H1 (cell line): Measurements from ENCODE around the gene ZDHHC8. TPM values are rescaled to one million over a fixed set of nuclear protein-coding genes. Genes with fewer than 3 reads are reported as not detected.
A peak's percentile ranks its signal among the peaks of the same experiment; 100 is the strongest.

ENCODE experiments used
- CTCF ChIA-PET: fragments of 300-600 bp; sonication (Branson Sonifier 250); formaldehyde crosslinking; loops from one replicate; lab custom pipeline; 2021; ENCODE audit not compliant: partially characterized antibody; lab: Charles Lee
- POLR2A ChIA-PET: fragments of 300-600 bp; sonication (Branson Sonifier 250); formaldehyde crosslinking; loops from one replicate; lab custom pipeline; 2021; ENCODE audit warnings: inconsistent platforms; ENCODE audit not compliant: partially characterized antibody; lab: Charles Lee
- DNase-seq, 2 experiments: peaks; one replicate each; pipeline versions ENCODE4 v3.0.0 to v3.0.0-alpha.2; 2010 to 2022; ENCODE audit warnings: low spot score in 2 of 2, low read depth in 1 of 2, mixed read lengths in 1 of 2
- FAIRE-seq: peaks from 2 replicates; lab custom pipeline; 2011; peaks lifted over from hg19 to GRCh38; lab: Jason Lieb, UNC
- H2AFZ ChIP-seq: 2 replicates; pipeline ENCODE4 v1.8.1; 2012; ENCODE audit warnings: low read length, inconsistent platforms
- H2AK5ac ChIP-seq: 2 replicates; pipeline ENCODE4 v1.6.1; 2013; ENCODE audit warnings: low read depth, low read length
- H2BK120ac ChIP-seq: replicated peaks from 2 replicates; pipeline ENCODE3; 2013; ENCODE audit warnings: low read depth, low read length, inconsistent platforms
- H2BK12ac ChIP-seq: 2 replicates; pipeline ENCODE4 v1.6.1; 2013; ENCODE audit warnings: low read depth, low read length
- H2BK15ac ChIP-seq: 2 replicates; pipeline ENCODE4 v1.6.1; 2013; ENCODE audit warnings: low read length
- H2BK20ac ChIP-seq: 2 replicates; pipeline ENCODE4 v1.6.1; 2013; ENCODE audit warnings: low read length
- H2BK5ac ChIP-seq: 2 replicates; pipeline ENCODE4 v1.6.1; 2013; ENCODE audit warnings: low read depth, low read length
- H3K14ac ChIP-seq: 2 replicates; pipeline ENCODE4 v1.6.1; 2013; ENCODE audit warnings: inconsistent platforms; ENCODE audit not compliant: insufficient read length
- H3K18ac ChIP-seq: 2 replicates; pipeline ENCODE4 v1.6.1; 2013; ENCODE audit warnings: low read length; ENCODE audit errors: extremely low read depth
- H3K23ac ChIP-seq: 2 replicates; pipeline ENCODE4 v1.6.1; 2013; ENCODE audit warnings: inconsistent platforms; ENCODE audit not compliant: insufficient read length
- H3K23me2 ChIP-seq: 2 replicates; pipeline ENCODE4 v1.6.1; 2013; ENCODE audit warnings: low read depth, low read length
- H3K27ac ChIP-seq: 2 replicates; pipeline ENCODE4 v1.6.1; 2011; ENCODE audit warnings: low read depth, low read length, inconsistent platforms
- H3K27me3 ChIP-seq, 4 experiments: replicated peaks in 1 of 4; 1 replicate in 1 of 4; 2 replicates in 3 of 4; pipeline versions ENCODE4 v1.6.1 to v1.8.1; 2011 to 2013; ENCODE audit warnings: low read length in 3 of 4, mild to moderate bottlenecking in 3 of 4, inconsistent platforms in 2 of 4, mixed read lengths in 2 of 4, moderate library complexity in 1 of 4; ENCODE audit not compliant: control insufficient read depth in 3 of 4, insufficient read depth in 3 of 4; ENCODE audit errors: extremely low read depth in 1 of 4
- H3K36me3 ChIP-seq, 4 experiments: 2 replicates each; pipeline versions ENCODE4 v1.6.1 to v1.8.1; 2011 to 2013; ENCODE audit warnings: mild to moderate bottlenecking in 4 of 4, low read length in 3 of 4, moderate library complexity in 2 of 4, control low read depth in 1 of 4, inconsistent platforms in 1 of 4; ENCODE audit not compliant: insufficient read depth in 4 of 4, control insufficient read depth in 2 of 4
- H3K4ac ChIP-seq: replicated peaks from 2 replicates; pipeline ENCODE3; 2013; ENCODE audit warnings: low read length, low read depth, mixed read lengths, inconsistent platforms; ENCODE audit not compliant: insufficient read length
- H3K4me1 ChIP-seq, 4 experiments: replicated peaks in 1 of 4; 1 replicate in 1 of 4; 2 replicates in 3 of 4; pipeline versions ENCODE4 v1.6.1 to v1.8.1; 2011 to 2013; ENCODE audit warnings: low read length in 3 of 4, inconsistent platforms in 2 of 4, mixed read lengths in 1 of 4; ENCODE audit not compliant: insufficient read depth in 4 of 4, control insufficient read depth in 3 of 4
- H3K4me2 ChIP-seq, 2 experiments: 2 replicates each; pipeline versions ENCODE4 v1.6.1 to v1.8.1; 2011 to 2013; ENCODE audit warnings: low read depth in 2 of 2, low read length in 2 of 2, control low read depth in 1 of 2, inconsistent platforms in 1 of 2, mild to moderate bottlenecking in 1 of 2; ENCODE audit not compliant: insufficient read depth in 1 of 2
- H3K4me3 ChIP-seq, 4 experiments: fragments of 200-600, 300-600 bp in 1 of 4; sonication (generic), shearing (Covaris generic), sonication (Bioruptor Twin) in 1 of 4; 2 replicates each; pipeline versions ENCODE4 v1.5.1 to v1.8.1; 2011 to 2016; ENCODE audit warnings: low read length in 4 of 4, low read depth in 3 of 4, control low read depth in 2 of 4, inconsistent platforms in 2 of 4, mild to moderate bottlenecking in 2 of 4, mixed read lengths in 1 of 4, moderate library complexity in 1 of 4; ENCODE audit not compliant: insufficient read depth in 2 of 4; ENCODE audit errors: extremely low read depth in 1 of 4
- H3K56ac ChIP-seq: replicated peaks from 2 replicates; pipeline ENCODE3; 2013; ENCODE audit warnings: low read depth, mild to moderate bottlenecking, mixed read lengths, low read length, inconsistent platforms; ENCODE audit not compliant: insufficient read length
- H3K79me1 ChIP-seq: 2 replicates; pipeline ENCODE4 v1.6.1; 2013; ENCODE audit warnings: low read depth, low read length, control low read depth
- H3K79me2 ChIP-seq, 2 experiments: 2 replicates each; pipeline versions ENCODE4 v1.6.1 to v1.8.1; 2012 to 2013; ENCODE audit warnings: low read length in 2 of 2, mild to moderate bottlenecking in 2 of 2, inconsistent platforms in 1 of 2; ENCODE audit not compliant: insufficient read depth in 2 of 2, control insufficient read depth in 1 of 2
- H3K9ac ChIP-seq, 4 experiments: replicated peaks in 1 of 4; 1 replicate in 1 of 4; 2 replicates in 3 of 4; pipeline versions ENCODE4 v1.6.1 to v1.8.1; 2011 to 2013; ENCODE audit warnings: low read depth in 3 of 4, low read length in 3 of 4, control low read depth in 2 of 4, mild to moderate bottlenecking in 2 of 4, moderate library complexity in 2 of 4, inconsistent platforms in 1 of 4; ENCODE audit errors: extremely low read depth in 1 of 4
- H3K9me3 ChIP-seq, 2 experiments: 2 replicates each; pipeline versions ENCODE4 v1.6.1 to v1.8.1; 2012 to 2013; ENCODE audit warnings: mild to moderate bottlenecking in 2 of 2, moderate library complexity in 2 of 2, control low read depth in 1 of 2, inconsistent platforms in 1 of 2, low read depth in 1 of 2, low read length in 1 of 2, mixed read lengths in 1 of 2; ENCODE audit not compliant: insufficient read depth in 2 of 2
- H4K20me1 ChIP-seq, 2 experiments: replicated peaks in 1 of 2; 2 replicates each; pipeline versions ENCODE3 to v1.8.1; 2011 to 2013; ENCODE audit warnings: inconsistent platforms in 2 of 2, low read length in 2 of 2, mild to moderate bottlenecking in 1 of 2; ENCODE audit not compliant: insufficient read depth in 2 of 2, control insufficient read depth in 1 of 2
- H4K5ac ChIP-seq: 2 replicates; pipeline ENCODE4 v1.6.1; 2013; ENCODE audit warnings: low read length, low read depth, mixed read lengths, inconsistent platforms; ENCODE audit not compliant: insufficient read length
- H4K8ac ChIP-seq: 2 replicates; pipeline ENCODE4 v1.8.0; 2013; ENCODE audit warnings: mild to moderate bottlenecking, moderate library complexity, low read length, inconsistent platforms; ENCODE audit not compliant: insufficient read depth; ENCODE audit errors: extremely low read depth
- H4K91ac ChIP-seq: replicated peaks from 2 replicates; pipeline ENCODE3; 2013; ENCODE audit warnings: low read length, mixed read lengths, inconsistent platforms; ENCODE audit not compliant: insufficient read length
- CTBP2 ChIP-seq: IDR thresholded peaks from 2 replicates; pipeline ENCODE4 v1.7.0; 2011; ENCODE audit warnings: borderline replicate concordance, mild to moderate bottlenecking, moderate library complexity, mixed read lengths, low read length; ENCODE audit not compliant: insufficient read depth, insufficient read length
- JUN ChIP-seq: IDR thresholded peaks from 2 replicates; pipeline ENCODE4 v1.6.1; 2011; ENCODE audit warnings: low read depth, mild to moderate bottlenecking, improper control_type of control experiment, low read length
- KDM5A ChIP-seq: fragments of 200-600 bp; IDR thresholded peaks from 2 replicates; pipeline ENCODE4 v1.7.1; 2012; ENCODE audit warnings: mild to moderate bottlenecking, low read length, inconsistent platforms, mixed read lengths
- POLR2A ChIP-seq, 2 experiments: IDR thresholded peaks; 1 replicate in 1 of 2; 2 replicates in 1 of 2; pipeline ENCODE4 v1.6.1; 2011; ENCODE audit warnings: low read depth in 2 of 2, low read length in 2 of 2, mild to moderate bottlenecking in 2 of 2; ENCODE audit errors: control extremely low read depth in 1 of 2
- POLR2AphosphoS5 ChIP-seq: IDR thresholded peaks from 2 replicates; pipeline ENCODE4 v1.6.1; 2011; ENCODE audit warnings: low read depth, low read length
- RAD21 ChIP-seq, 2 experiments: IDR thresholded peaks in 1 of 2; conservative IDR thresholded peaks in 1 of 2; 2 replicates each; pipeline ENCODE4 v1.6.1; 2011; ENCODE audit warnings: low read depth in 2 of 2, low read length in 2 of 2, improper control_type of control experiment in 1 of 2, inconsistent platforms in 1 of 2, mild to moderate bottlenecking in 1 of 2, moderate library complexity in 1 of 2
- TAF7 ChIP-seq: optimal IDR thresholded peaks from 2 replicates; pipeline ENCODE3; 2011; ENCODE audit warnings: low read depth, mild to moderate bottlenecking, inconsistent platforms, low read length, moderate library complexity, borderline replicate concordance
- TEAD4 ChIP-seq: IDR thresholded peaks from 2 replicates; pipeline ENCODE4 v1.6.1; 2012; ENCODE audit warnings: low read depth, low read length, inconsistent platforms, mixed read lengths
- YY1 ChIP-seq: IDR thresholded peaks from 2 replicates; pipeline ENCODE4 v1.6.1; 2011; ENCODE audit warnings: low read depth, mild to moderate bottlenecking, low read length
- WGBS, 2 experiments: shearing (Covaris generic) in 1 of 2; methylation state at CpG; one replicate each; pipeline versions ENCODE4 v1.1.6 to v1.1.7; 2013 to 2015; ENCODE audit warnings: low lambda C conversion rate in 2 of 2, mixed read lengths in 2 of 2, inconsistent platforms in 1 of 2, low coverage in 1 of 2, missing lambda C conversion rate in 1 of 2; ENCODE audit not compliant: insufficient replicate concordance in 2 of 2, insufficient coverage in 1 of 2, insufficient read length in 1 of 2; ENCODE audit errors: extremely low coverage in 1 of 2, missing lambda C conversion rate in 1 of 2; 5-methylcytosine and 5-hydroxymethylcytosine counted together
- polyA plus RNA-seq, 7 experiments: library from polyadenylated mRNA; depleted of rRNA in 3 of 7; stranded (reverse) in 5 of 7; unstranded in 2 of 7; fragments of >200 nt in 5 of 7; fragments of 200-250 nt in 2 of 7; gene quantifications; 1 replicate in 5 of 7; 2 replicates in 1 of 7; 4 replicates in 1 of 7; pipeline versions ENCODE4 v1.2.1 to v1.2.3, GENCODE V29; 2011 to 2013; ENCODE audit warnings: missing spikeins in 2 of 7, mixed read lengths in 2 of 7
- total RNA-seq: library from RNA; stranded (reverse); fragmentation: NEBNext Ultra II Directional; extraction: Animal tissue kit (Norgen Biotek cat#: 25700); gene quantifications from 2 replicates; pipeline ENCODE4 v1.2.1, GENCODE V29; 2021

Gene ZDHHC8
- total and polyA plus RNA-seq, 2 of the 8 experiments (the other 6 are each of a cell fraction or from before 2014, with no cell fraction given), result 18.6 to 65.6 TPM

GRCh38 chr22:20170170-20170569 is 38.6 kb downstream of the ZDHHC8 start:
- no peak for DNase-seq
- Histone ChIP-seq H4K20me1 (no peaks in the 10 kb centered on the region), H2BK120ac (no peak overlapping the region), H2BK12ac (no peak overlapping the region), H4K5ac (no peak overlapping the region), H3K14ac (no peak overlapping the region), H3K4me1 (peaks cover 0 to 5% (median 0%) of the 10 kb centered on the region in 4 experiments; a peak in 2 of 7 replicates), H4K8ac (0 out of 2 replicates have a peak overlapping the region, but pooled peaks have one; percentile 68), H3K79me2 (no peaks in the 10 kb centered on the region), H3K23ac (no peak overlapping the region), H3K79me1 (no peaks in the 10 kb centered on the region), H3K4me2 (no peak overlapping the region), H2AFZ (no peak overlapping the region), H2BK5ac (no peak overlapping the region), H3K9me3 (no peaks in the 10 kb centered on the region), H3K36me3 (no peaks in the 10 kb centered on the region), H2BK15ac (no peak overlapping the region), H3K27me3 (no peaks in the 10 kb centered on the region), H2AK5ac (no peak overlapping the region), H3K4me3 (no peak overlapping the region), H3K4ac (no peak overlapping the region), H3K27ac (no peak overlapping the region), H3K56ac (no peak overlapping the region), H4K91ac (no peak overlapping the region), H3K23me2 (no peaks in the 10 kb centered on the region)
- no peak for FAIRE-seq
- CTCF ChIA-PET, result interaction anchor here (1.0 to 3.4 kb wide), 3 partner anchors 10 to 13 kb away, joined by 3 to 11 read pairs (median 6); no protein-coding TSS in a partner anchor
- whole genome bisulfite sequencing, 2 experiments, result 84% methylated on average over 13 of the region's 13 CpGs; no CpG with 5 or more reads in 1 of the 2 experiments
- TF ChIP-seq TEAD4, result no peak
- no peak for TF ChIP-seq TAF7
- no peak for TF ChIP-seq POLR2AphosphoS5
- no peak for TF ChIP-seq YY1
- TF ChIP-seq CTBP2, result no peak
- TF ChIP-seq KDM5A, result no peak
- TF ChIP-seq POLR2A (IDR thresholded peaks at IDR 0.05; ENCODE audit: control extremely low read depth in 1 of 2, low read depth in 2 of 2, low read length in 2 of 2), result no peak
- no peak for TF ChIP-seq JUN
- no peak for TF ChIP-seq RAD21 (IDR thresholded peaks at IDR 0.05 in 1 of 2, conservative IDR thresholded peaks at IDR 0.05 in 1 of 2; ENCODE audit: low read depth in 2 of 2, low read length in 2 of 2)
- TF ChIP-seq, all 59 proteins: peak for 0
- no peak overlapping the region for H3K18ac ChIP-seq
- no peak overlapping the region for H3K9ac ChIP-seq
- no peak overlapping the region for H2BK20ac ChIP-seq
- POLR2A ChIA-PET, result interaction anchor here (0.8 kb wide), 1 partner anchor 23 kb away, joined by 3 read pairs; no protein-coding TSS in a partner anchor
